T47D (cell line): Measurements from ENCODE around the gene TMEM52.

Experiments used
- DNase-seq, 2 experiments: peaks; one replicate each; pipeline versions ENCODE4 v3.0.0 to v3.0.0-alpha.2; 2011 to 2012; ENCODE audit warnings: low read depth in 1 of 2, low spot score in 1 of 2
- JUND ChIP-seq: IDR thresholded peaks from 2 replicates; pipeline ENCODE4 v1.6.1; 2012; ENCODE audit warnings: low read depth
- in situ Hi-C: cut with HindIII; loops from 2 replicates; pipeline ENCODE4 v1.10.0; 2016; ENCODE audit warnings: low sequenced_read_pairs, low pct_unique_long_range_greater_than_20kb

Gene TMEM52

DNA sequence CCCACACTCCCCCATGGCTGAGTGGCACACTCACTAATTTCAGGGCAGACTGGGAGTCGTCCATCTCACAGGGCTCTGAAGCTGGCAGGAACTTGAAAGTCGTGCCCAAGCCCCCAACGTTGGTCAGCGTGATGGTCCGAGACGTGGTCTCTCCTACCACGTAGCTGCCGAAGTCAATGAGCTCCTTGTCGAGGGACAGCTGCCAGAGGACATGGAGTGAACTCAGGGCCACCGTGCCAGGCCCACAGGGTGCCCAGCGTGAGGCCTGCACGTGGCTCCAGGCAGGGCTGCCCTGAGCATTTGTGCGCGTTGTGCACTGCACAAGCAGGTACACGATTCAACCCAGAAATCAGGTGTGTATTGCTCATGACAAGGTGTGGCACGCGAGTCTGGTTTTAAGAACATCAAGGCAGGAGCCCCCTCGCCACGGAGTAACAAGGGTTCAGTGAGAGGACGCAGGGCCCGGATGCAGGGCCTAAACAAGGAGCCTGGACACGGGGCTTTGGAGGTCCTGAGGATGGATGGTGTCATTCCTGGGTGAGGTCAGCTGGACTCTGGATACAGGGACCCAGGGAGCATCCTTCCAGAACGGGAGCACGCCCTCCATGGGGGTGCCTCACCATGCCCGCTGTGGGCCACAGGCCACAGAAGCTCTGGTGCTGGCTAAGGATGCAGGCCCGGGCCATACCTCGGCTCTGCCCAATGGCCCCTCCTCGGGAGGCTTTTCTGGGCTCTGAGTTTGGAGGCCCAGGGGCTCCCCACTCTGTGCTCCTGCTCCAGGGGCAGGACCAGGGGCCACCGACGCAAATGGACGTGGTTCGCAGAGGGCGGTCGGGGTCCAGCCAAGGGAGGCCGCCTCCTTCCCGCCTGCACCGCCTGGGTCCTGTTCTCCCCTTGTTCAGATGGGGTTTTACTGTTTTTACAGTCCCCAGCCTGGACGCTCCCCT, 37.8 kb upstream of the TMEM52 start:
- TF ChIP-seq JUND, result no peak
- no peak for DNase-seq
- in situ Hi-C loops, result no loop called here

- no peak for TF ChIP-seq JUND
- DNase-seq, result no peak
- in situ Hi-C loops, result no loop called here
Measured at GRCh38 chr1:1956101-1956500, 37.0 kb upstream of the TMEM52 start.

DNA sequence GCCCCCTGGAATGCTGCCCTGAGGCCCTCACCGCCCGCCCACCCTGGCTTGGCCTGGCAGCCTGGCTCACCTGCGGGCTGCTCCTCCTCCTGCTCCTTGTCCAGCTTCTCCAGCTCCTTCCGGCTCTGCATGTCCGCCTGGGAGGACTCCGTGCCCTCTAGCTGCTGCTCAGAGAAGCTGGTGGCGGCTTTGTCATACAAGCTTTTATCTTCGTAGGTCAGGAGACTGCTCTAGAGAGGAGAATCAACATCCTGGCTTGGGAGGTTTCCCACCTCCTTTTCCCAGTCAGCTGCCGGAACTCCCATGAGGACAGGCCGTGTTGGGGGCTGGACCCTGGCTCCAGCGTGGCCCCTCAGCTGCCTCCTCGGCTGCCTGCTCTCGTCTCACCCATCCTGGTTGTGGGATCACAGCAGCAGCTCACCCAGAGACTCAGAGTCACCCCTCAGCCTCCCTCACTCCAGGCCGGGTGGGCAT, 36.6 kb upstream of the TMEM52 start:
- in situ Hi-C loops, result no loop called here
- DNase-seq, result no peak
- no peak for TF ChIP-seq JUND

DNA sequence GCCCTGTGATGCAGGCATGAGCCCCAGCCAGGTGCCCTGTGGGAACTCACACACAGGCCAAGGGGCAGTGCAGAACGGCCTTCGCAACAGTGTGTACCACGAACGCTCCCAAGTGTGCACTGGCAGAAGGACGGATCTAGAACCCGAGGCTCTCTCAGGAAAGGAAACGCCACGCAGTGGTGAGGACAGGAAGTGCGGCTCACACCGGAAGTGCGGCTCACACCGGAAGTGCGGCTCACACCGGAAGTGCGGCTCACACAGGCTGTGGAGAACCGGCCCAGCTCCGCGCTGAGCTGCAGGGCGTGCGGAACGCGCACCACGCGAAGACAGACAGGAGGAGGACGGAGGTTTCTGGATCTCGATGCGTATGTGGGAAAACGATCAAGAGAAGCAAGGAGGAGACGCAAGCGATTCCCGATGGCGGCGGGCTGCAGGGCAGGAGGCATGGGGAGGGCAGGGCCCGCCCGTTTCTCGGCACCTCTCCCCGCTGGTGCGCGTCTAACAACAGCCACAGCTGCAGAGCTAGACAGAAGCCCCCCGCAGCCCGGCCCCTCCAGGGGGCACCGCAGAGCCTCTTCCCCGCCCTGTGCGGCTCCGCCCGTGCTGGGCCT, 35.9 kb upstream of the TMEM52 start:
- peak in 1 of 2 experiments; percentile 37 for DNase-seq
- TF ChIP-seq JUND, result no peak
- in situ Hi-C loops, result no loop called here

DNA sequence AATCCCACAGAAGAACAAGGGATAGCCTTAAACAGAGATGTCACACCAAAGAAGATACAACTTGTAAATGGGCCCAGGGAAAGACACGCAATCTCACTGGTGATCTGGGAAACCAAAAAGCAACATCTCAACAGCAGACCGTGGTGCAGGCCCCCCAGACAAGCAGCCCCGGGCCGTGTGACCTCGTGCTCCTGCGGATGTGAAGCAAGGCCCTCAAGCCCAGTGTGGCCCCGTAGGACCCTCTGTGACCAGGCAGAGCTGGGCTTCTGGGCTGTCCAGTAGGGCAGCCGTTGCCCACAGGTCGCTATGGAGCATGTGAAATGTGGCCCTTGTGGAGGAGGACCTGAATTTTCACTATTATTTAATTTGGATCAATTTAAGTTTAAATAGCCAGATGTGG, 34.9 kb upstream of the TMEM52 start:
- in situ Hi-C loops, result no loop called here
- DNase-seq, result no peak
- no peak for TF ChIP-seq JUND

DNA sequence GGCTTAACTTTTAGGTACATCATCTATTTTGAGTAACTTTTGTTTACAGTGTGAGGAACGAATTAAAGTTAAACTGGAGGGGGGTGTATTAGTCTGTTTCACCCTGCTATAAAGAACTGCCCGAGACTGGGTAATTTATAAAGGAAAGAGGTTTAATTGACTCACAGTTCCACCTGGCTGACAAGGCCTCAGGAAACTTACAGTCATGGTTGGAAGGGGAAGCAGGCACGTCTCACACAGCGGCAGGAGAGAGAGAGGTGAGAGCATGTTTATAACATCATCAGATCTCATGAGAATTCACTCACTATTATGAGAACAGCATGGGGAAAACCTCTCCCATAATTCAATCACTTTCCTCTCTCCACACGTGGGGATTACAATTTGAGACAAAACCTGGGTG, 31.9 kb upstream of the TMEM52 start:
- TF ChIP-seq JUND, result no peak
- no peak for DNase-seq
- in situ Hi-C loops, result no loop called here

- no peak for DNase-seq
- in situ Hi-C loops, result no loop called here
- TF ChIP-seq JUND, result no peak
Measured at GRCh38 chr1:1948783-1949182, 29.7 kb upstream of the TMEM52 start.

GRCh38 chr1:1947493-1947892, 28.4 kb upstream of the TMEM52 start:
- TF ChIP-seq JUND, result no peak
- peak in 1 of 2 experiments; percentile 52 for DNase-seq
- in situ Hi-C loops, result no loop called here

DNA sequence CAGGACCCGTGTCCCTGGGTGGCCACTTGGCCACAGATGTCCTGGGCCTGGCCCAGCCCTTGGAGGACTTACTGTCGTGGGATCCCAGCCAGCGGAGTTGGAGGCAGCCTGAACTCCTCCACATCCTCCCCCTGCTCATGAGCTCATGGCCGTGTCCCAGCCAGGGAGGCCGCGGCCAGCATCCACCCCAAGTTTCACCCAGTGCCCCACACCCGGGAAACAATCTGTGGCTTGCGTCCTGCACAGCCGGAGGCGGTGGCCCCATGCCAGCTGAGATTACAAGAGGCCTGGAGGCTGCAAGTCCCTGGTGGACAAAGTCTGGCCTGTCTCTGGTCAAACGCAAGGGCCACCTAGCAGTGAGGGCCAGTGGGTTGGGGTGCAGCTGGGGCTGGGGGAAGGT, 27.5 kb upstream of the TMEM52 start:
- no peak for DNase-seq
- in situ Hi-C loops, result no loop called here
- no peak for TF ChIP-seq JUND

DNA sequence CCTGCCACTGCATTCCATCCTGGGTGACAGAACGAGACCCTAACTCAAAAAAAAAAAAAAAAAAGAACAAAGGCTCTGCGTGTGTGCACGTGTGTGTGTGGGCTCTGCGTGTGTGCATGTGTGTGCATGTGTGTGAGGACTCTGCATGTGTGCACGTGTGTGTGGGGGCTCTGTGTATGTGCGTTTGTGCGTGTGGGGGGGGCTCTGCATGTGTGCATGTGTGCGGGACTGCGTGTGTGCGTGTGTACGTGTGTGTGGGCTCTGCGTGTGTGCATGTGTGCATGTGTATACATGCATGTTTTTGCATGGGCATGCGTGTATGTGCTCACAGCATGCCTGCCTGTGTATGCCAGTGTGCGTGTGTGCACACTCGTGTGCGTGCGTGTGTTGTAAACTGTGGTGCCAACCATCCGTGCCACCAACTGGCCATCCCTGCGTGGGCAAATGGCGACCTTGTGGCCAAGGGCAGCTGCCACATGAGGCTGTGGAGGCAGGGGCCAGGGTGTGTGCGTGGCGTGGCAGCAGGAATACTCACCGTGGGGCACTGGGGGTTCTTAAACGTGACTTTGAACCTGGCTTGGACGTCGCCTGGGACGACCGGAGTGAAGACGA, 26.8 kb upstream of the TMEM52 start:
- no peak for TF ChIP-seq JUND
- in situ Hi-C loops, result no loop called here
- DNase-seq, result no peak

- TF ChIP-seq JUND, result no peak
- in situ Hi-C loops, result no loop called here
- peak; percentile 51 to 57 for DNase-seq
Measured at GRCh38 chr1:1943834-1944570, 24.9 kb upstream of the TMEM52 start.

DNA sequence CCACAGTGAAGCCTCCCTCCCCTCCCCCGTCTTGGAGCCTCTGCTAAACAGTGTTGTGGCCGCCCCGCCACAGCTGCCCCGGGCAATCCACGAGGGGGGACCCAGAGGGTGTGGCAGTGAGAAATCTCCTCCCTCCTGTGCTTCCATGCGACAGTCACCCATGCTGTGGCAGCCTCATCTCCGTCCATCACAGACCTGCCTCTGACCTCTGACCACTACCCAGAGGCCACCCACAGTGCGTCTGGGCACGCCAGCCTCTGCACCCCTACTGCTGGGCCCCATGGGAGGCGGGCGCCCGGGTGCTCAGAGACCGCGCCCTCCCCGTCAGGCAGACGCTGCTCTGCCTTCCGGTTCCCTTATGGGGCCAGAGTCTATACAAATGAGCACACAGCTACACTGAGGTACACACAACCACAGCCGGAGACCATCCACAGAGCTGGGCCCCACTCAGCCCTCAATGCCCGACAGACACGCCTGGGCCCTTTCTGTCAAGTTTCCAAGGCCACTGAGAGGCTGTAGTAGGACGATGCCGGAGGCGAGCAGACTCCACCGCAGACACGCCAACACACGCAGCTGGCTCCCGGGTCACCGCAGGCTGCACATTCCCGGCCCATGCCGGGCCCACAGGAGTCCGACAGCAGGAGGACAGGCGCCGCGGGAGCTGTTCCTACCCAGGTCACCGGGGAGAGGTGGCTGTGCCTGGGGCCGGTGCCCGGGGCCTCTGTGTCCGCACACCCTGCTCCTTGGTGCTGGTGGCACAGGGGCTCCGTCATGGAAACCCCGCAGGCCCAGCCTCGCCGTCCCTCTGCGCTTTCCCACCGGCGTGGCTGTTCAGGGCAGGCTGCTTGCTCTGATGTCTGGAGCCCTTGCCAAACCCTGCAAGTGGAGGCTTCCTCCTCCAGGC, 23.9 kb upstream of the TMEM52 start:
- DNase-seq, result no peak
- in situ Hi-C loops, result no loop called here
- TF ChIP-seq JUND, result no peak
